Measurements from ENCODE around the gene ISLR2.

- TF ChIP-seq POLR2A (IDR thresholded peaks at IDR 0.05; ENCODE audit: low read depth, low read length) (no peak), CTCF (IDR thresholded peaks at IDR 0.05; ENCODE audit: extremely low read depth in 1 of 2, insufficient read depth in 1 of 2, low read depth in 1 of 2, low read length in 2 of 2) (no peak), FOS (IDR thresholded peaks at IDR 0.05; ENCODE audit: borderline replicate concordance, insufficient read depth, low read length) (no peak)
Observed at GRCh38 chr15:74157868-74158827, 27.8 kb downstream of the ISLR2 start.
